ENCODE measurements around the gene ZNF664.

Gene ZNF664

GRCh38 chr12:123983822-123984485, 10.9 kb downstream of the ZNF664 start:
- peak; percentile 60 for TF ChIP-seq CTCF (conservative IDR thresholded peaks at IDR 0.05; ENCODE audit: low read depth, low read length)
- H3K79me2 ChIP-seq (ENCODE audit: insufficient read depth, low read depth) = peaks cover 9% of the 10 kb centered on the region; the same call in 1 of the 2 replicates
- peaks cover 14% of the 10 kb centered on the region for H3K4me1 ChIP-seq (ENCODE audit: low read depth, poor library complexity, severe bottlenecking)
- no peak overlapping the region for H3K9ac ChIP-seq
- no peaks in the 10 kb centered on the region for H3K36me3 ChIP-seq (ENCODE audit: insufficient read depth)
- 0 out of 2 replicates have a peak, but pooled peaks cover 5% of the 10 kb centered on the region for H4K20me1 ChIP-seq (ENCODE audit: insufficient read depth)
- H3K4me2 ChIP-seq = no peak overlapping the region
- H3K27me3 ChIP-seq (ENCODE audit: insufficient read depth, low read depth) = no peaks in the 10 kb centered on the region
- no peak overlapping the region for H3K4me3 ChIP-seq (IDR thresholded peaks at IDR 0.05; ENCODE audit: insufficient read depth, low read depth, low read length)
- H2AFZ ChIP-seq (ENCODE audit: low read depth) = no peak overlapping the region
- no peak overlapping the region for H3K27ac ChIP-seq

DNA sequence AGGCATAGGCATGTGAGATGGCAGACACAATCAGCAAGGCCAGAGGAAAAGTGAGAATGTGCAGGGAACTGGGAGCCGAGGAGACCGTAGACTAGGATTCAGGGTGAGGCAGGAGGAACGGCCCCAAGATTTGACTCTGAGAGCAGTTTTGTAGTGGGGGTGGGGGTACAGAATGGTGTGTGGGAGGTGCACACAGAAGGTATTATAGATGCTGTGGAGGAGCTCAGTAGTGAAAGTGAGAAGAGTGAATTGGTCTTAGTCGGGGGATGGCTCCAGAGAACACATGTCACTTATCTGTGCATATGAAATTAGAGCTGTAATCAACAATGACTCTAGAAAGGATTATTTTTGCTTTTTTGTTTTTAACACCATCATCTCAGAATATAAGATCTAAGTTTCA, 11.9 kb downstream of the ZNF664 start:
- Histone ChIP-seq H3K36me3 (ENCODE audit: insufficient read depth) (no peaks in the 10 kb centered on the region), H3K27ac (no peak overlapping the region), H3K4me3 (IDR thresholded peaks at IDR 0.05; ENCODE audit: insufficient read depth, low read depth, low read length) (no peak overlapping the region), H3K79me2 (ENCODE audit: insufficient read depth, low read depth) (peaks cover 9% of the 10 kb centered on the region; the same call in 1 of the 2 replicates), H3K9ac (no peak overlapping the region), H3K4me1 (ENCODE audit: low read depth, poor library complexity, severe bottlenecking) (peaks cover 17% of the 10 kb centered on the region), H2AFZ (ENCODE audit: low read depth) (no peak overlapping the region), H3K4me2 (no peak overlapping the region), H4K20me1 (ENCODE audit: insufficient read depth) (0 out of 2 replicates have a peak, but pooled peaks cover 5% of the 10 kb centered on the region), H3K27me3 (ENCODE audit: insufficient read depth, low read depth) (no peaks in the 10 kb centered on the region)
- no peak for TF ChIP-seq CTCF (conservative IDR thresholded peaks at IDR 0.05; ENCODE audit: low read depth, low read length)

DNA sequence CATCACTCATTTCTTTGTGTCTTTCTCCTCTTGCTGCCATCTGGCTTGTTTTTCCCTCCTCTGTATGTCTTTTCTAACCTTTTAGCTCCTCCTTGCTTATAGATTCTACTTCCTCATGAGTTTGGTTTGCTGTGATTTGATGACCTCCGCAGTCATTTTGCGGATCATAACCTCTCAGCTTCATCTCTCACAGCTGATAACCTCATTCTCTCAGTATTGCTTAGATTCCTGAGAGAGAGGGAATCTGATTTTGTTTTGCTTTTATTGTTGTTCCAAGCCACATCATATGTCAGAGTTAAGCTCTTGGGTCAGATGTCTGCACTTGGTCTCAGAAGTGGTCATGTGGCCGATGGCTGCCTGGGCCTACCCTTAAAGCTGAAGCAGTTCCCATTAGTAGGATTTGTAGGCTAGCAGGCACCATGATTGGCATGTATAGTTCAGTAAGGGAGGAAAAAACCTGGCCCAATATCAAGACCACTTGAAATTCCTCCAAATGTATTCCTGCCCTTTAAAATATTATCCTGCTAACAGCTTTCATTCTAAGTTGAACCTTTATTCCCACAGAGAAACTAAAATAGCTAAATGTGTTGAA, 13.5 kb downstream of the ZNF664 start:
- Histone ChIP-seq H3K79me2 (ENCODE audit: insufficient read depth, low read depth) (peaks cover 9% of the 10 kb centered on the region; the same call in 1 of the 2 replicates), H3K27me3 (ENCODE audit: insufficient read depth, low read depth) (no peaks in the 10 kb centered on the region), H3K9ac (no peak overlapping the region), H3K27ac (no peak overlapping the region), H3K4me2 (no peak overlapping the region), H4K20me1 (ENCODE audit: insufficient read depth) (0 out of 2 replicates have a peak, but pooled peaks cover 5% of the 10 kb centered on the region), H3K4me3 (IDR thresholded peaks at IDR 0.05; ENCODE audit: insufficient read depth, low read depth, low read length) (no peak overlapping the region), H3K36me3 (ENCODE audit: insufficient read depth) (no peaks in the 10 kb centered on the region), H2AFZ (ENCODE audit: low read depth) (no peak overlapping the region), H3K4me1 (ENCODE audit: low read depth, poor library complexity, severe bottlenecking) (peaks cover 31% of the 10 kb centered on the region)
- no peak for TF ChIP-seq CTCF (conservative IDR thresholded peaks at IDR 0.05; ENCODE audit: low read depth, low read length)

DNA sequence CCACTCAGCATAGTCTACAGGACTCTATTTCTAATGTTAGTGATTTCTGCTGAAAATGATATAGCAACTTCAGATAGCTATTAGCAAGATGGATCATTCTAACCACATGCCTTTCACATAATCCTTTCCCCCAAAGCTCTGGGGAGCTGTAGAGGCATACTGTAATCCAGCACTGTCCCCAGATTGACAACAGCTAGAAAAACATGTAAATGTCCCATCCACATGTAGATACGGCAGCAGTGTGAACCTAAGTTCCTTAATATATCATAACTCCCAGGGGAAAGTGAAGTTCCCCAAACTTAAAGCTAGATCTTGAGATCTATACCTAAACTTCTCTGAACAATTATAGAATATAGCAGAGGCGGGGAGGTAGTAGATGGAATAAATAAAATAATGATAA, 14.0 kb downstream of the ZNF664 start:
- no peak overlapping the region for H2AFZ ChIP-seq (ENCODE audit: low read depth)
- 0 out of 2 replicates have a peak, but pooled peaks cover 5% of the 10 kb centered on the region for H4K20me1 ChIP-seq (ENCODE audit: insufficient read depth)
- H3K4me2 ChIP-seq = no peak overlapping the region
- H3K36me3 ChIP-seq (ENCODE audit: insufficient read depth) = no peaks in the 10 kb centered on the region
- H3K4me1 ChIP-seq (ENCODE audit: low read depth, poor library complexity, severe bottlenecking) = peaks cover 35% of the 10 kb centered on the region
- no peak overlapping the region for H3K9ac ChIP-seq
- H3K79me2 ChIP-seq (ENCODE audit: insufficient read depth, low read depth) = peaks cover 9% of the 10 kb centered on the region; the same call in 1 of the 2 replicates
- no peaks in the 10 kb centered on the region for H3K27me3 ChIP-seq (ENCODE audit: insufficient read depth, low read depth)
- no peak for TF ChIP-seq CTCF (conservative IDR thresholded peaks at IDR 0.05; ENCODE audit: low read depth, low read length)
- H3K27ac ChIP-seq = no peak overlapping the region
- H3K4me3 ChIP-seq (IDR thresholded peaks at IDR 0.05; ENCODE audit: insufficient read depth, low read depth, low read length) = no peak overlapping the region
